Keratinocyte (primary cell): Measurements from ENCODE around the gene BMP7. TPM values are rescaled to one million over a fixed set of nuclear protein-coding genes. Genes with fewer than 3 reads are reported as not detected.

ENCODE experiments used
- DNase-seq: peaks from one replicate; pipeline ENCODE4 v3.0.0-alpha.2; 2011; ENCODE audit warnings: low read depth, missing footprints, low spot score
- FAIRE-seq: peaks from 2 replicates; lab custom pipeline; 2011; peaks lifted over from hg19 to GRCh38; lab: Jason Lieb, UNC
- H2AFZ ChIP-seq: 2 replicates; pipeline ENCODE4 v1.6.0; 2012; ENCODE audit warnings: low read length, control low read depth, inconsistent platforms; ENCODE audit not compliant: control insufficient read depth
- H3K27ac ChIP-seq: 2 replicates; pipeline ENCODE4 v1.5.1; 2011; ENCODE audit warnings: low read length; ENCODE audit not compliant: control insufficient read depth, insufficient read depth
- H3K27me3 ChIP-seq: 3 replicates; pipeline ENCODE4 v1.6.0; 2011; ENCODE audit warnings: low read length; ENCODE audit not compliant: control insufficient read depth, insufficient read depth; ENCODE audit errors: extremely low read depth
- H3K36me3 ChIP-seq, 2 experiments: 2 replicates in 1 of 2; 3 replicates in 1 of 2; pipeline ENCODE4 v1.5.1; 2011; ENCODE audit warnings: low read length in 2 of 2, mild to moderate bottlenecking in 1 of 2; ENCODE audit not compliant: control insufficient read depth in 2 of 2, insufficient read depth in 2 of 2; ENCODE audit errors: extremely low read depth in 1 of 2
- H3K4me1 ChIP-seq: 3 replicates; pipeline ENCODE4 v1.5.1; 2011; ENCODE audit warnings: low read length; ENCODE audit not compliant: control insufficient read depth, insufficient read depth; ENCODE audit errors: extremely low read depth
- H3K4me2 ChIP-seq: 3 replicates; pipeline ENCODE4 v1.6.0; 2011; ENCODE audit warnings: low read depth, low read length; ENCODE audit not compliant: control insufficient read depth, insufficient read depth; ENCODE audit errors: extremely low read depth
- H3K4me3 ChIP-seq, 3 experiments: fragments of 200-600 bp in 1 of 3; sonication (generic) in 1 of 3; 2 replicates in 2 of 3; 3 replicates in 1 of 3; pipeline ENCODE4 v1.5.1; 2011 to 2016; ENCODE audit warnings: low read length in 3 of 3, mild to moderate bottlenecking in 3 of 3, control low read depth in 2 of 3, inconsistent platforms in 1 of 3, low read depth in 1 of 3, mixed read lengths in 1 of 3, mixed run types in 1 of 3, moderate library complexity in 1 of 3; ENCODE audit not compliant: control insufficient read depth in 2 of 3, insufficient read depth in 2 of 3; ENCODE audit errors: extremely low read depth in 1 of 3
- H3K79me2 ChIP-seq: 2 replicates; pipeline ENCODE4 v1.6.0; 2012; ENCODE audit warnings: low read length; ENCODE audit not compliant: control insufficient read depth, insufficient read depth
- H3K9ac ChIP-seq: 3 replicates; pipeline ENCODE4 v1.6.0; 2011; ENCODE audit warnings: low read length; ENCODE audit not compliant: control insufficient read depth, insufficient read depth; ENCODE audit errors: extremely low read depth
- H3K9me1 ChIP-seq: 3 replicates; pipeline ENCODE4 v1.6.0; 2011; ENCODE audit warnings: low read length; ENCODE audit not compliant: control insufficient read depth, insufficient read depth; ENCODE audit errors: extremely low read depth
- H3K9me3 ChIP-seq: 2 replicates; pipeline ENCODE4 v1.5.1; 2012; ENCODE audit warnings: low read depth, low read length; ENCODE audit not compliant: control insufficient read depth
- H4K20me1 ChIP-seq: 3 replicates; pipeline ENCODE4 v1.6.0; 2011; ENCODE audit warnings: low read length; ENCODE audit not compliant: control insufficient read depth, insufficient read depth; ENCODE audit errors: extremely low read depth
- EZH2 ChIP-seq: IDR thresholded peaks from one replicate; pipeline ENCODE4 v1.6.1; 2012; ENCODE audit warnings: inconsistent platforms, mild to moderate bottlenecking, low read length, moderate library complexity
- dilution Hi-C: fragments of 300-500 bp; cut with MboI; formaldehyde crosslinking; loops from one replicate; pipeline ENCODE4 v1.7.0; 2020; ENCODE audit warnings: low sequenced_read_pairs; ENCODE audit not compliant: extremely low pct_ligation_motif_present
- polyA plus RNA-seq, 5 experiments: library from polyadenylated mRNA; depleted of rRNA in 3 of 5; stranded (reverse) in 3 of 5; stranded (forward) in 1 of 5; unstranded in 1 of 5; fragments of >200 nt; gene quantifications; 1 replicate in 1 of 5; 2 replicates in 3 of 5; 3 replicates in 1 of 5; pipeline versions ENCODE4 v1.2.1 to v1.2.3, GENCODE V29; 2011 to 2012; ENCODE audit warnings: missing spikeins in 2 of 5, low read depth in 1 of 5, low replicate concordance in 1 of 5
- TF ChIP-seq, protein P1 (sequence below), 3 experiments: IDR thresholded peaks in 1 of 3; conservative IDR thresholded peaks in 1 of 3; optimal IDR thresholded peaks in 1 of 3; 2 replicates in 2 of 3; 3 replicates in 1 of 3; pipeline versions ENCODE3 to v1.5.1; 2011; ENCODE audit warnings: low read length in 3 of 3, mild to moderate bottlenecking in 3 of 3, moderate library complexity in 2 of 3, control low read depth in 1 of 3, inconsistent platforms in 1 of 3; ENCODE audit not compliant: insufficient read depth in 2 of 3; ENCODE audit errors: extremely low read depth in 1 of 3

BMP7 gene
- polyA plus RNA-seq, 1 donor (not counting 4 experiments of a cell fraction or from before 2014, with no cell fraction given), result 0.29 TPM

DNA sequence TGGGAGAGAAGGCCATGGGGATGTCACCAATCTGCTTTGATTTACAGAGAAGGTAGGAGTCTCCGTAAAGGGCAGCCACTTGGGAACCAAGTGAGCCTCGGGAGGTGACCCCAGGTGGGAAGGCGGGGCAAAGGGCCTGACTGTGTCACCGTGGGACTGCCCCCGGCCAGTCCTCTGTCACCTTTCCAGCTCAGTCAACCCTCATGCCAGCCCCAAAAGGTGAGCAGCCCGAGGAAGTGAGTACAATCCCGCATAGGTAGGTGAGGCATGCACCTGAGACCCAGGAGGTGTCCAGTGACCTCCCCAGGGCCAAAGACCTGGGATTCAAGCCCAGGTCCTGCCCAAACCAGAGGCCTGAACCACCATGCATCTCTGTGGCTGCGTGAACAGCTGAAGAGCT lies 36.2 kb downstream of the BMP7 start:
- no peaks in the 10 kb centered on the region for H3K4me1 ChIP-seq
- TF ChIP-seq EZH2, result no peak
- TF ChIP-seq, protein P1, sequence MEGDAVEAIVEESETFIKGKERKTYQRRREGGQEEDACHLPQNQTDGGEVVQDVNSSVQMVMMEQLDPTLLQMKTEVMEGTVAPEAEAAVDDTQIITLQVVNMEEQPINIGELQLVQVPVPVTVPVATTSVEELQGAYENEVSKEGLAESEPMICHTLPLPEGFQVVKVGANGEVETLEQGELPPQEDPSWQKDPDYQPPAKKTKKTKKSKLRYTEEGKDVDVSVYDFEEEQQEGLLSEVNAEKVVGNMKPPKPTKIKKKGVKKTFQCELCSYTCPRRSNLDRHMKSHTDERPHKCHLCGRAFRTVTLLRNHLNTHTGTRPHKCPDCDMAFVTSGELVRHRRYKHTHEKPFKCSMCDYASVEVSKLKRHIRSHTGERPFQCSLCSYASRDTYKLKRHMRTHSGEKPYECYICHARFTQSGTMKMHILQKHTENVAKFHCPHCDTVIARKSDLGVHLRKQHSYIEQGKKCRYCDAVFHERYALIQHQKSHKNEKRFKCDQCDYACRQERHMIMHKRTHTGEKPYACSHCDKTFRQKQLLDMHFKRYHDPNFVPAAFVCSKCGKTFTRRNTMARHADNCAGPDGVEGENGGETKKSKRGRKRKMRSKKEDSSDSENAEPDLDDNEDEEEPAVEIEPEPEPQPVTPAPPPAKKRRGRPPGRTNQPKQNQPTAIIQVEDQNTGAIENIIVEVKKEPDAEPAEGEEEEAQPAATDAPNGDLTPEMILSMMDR (optimal IDR thresholded peaks at IDR 0.05 in 1 of 3, IDR thresholded peaks at IDR 0.05 in 1 of 3, conservative IDR thresholded peaks at IDR 0.05 in 1 of 3; ENCODE audit: extremely low read depth in 1 of 3, insufficient read depth in 2 of 3, low read length in 3 of 3), result no peak
- no peak overlapping the region for H3K27ac ChIP-seq
- H3K9me1 ChIP-seq, result no peaks in the 10 kb centered on the region
- H4K20me1 ChIP-seq, result no peaks in the 10 kb centered on the region
- no peaks in the 10 kb centered on the region for H3K79me2 ChIP-seq
- no peak for FAIRE-seq
- H3K4me3 ChIP-seq, result no peak overlapping the region
- no peak overlapping the region for H3K9ac ChIP-seq
- H3K27me3 ChIP-seq, result peaks cover 50% of the 10 kb centered on the region
- H3K4me2 ChIP-seq, result no peak overlapping the region
- no peak overlapping the region for H2AFZ ChIP-seq
- H3K36me3 ChIP-seq, result no peaks in the 10 kb centered on the region
- no peaks in the 10 kb centered on the region for H3K9me3 ChIP-seq
- DNase-seq, result no peak
- dilution Hi-C loops, result no loop called here

DNA sequence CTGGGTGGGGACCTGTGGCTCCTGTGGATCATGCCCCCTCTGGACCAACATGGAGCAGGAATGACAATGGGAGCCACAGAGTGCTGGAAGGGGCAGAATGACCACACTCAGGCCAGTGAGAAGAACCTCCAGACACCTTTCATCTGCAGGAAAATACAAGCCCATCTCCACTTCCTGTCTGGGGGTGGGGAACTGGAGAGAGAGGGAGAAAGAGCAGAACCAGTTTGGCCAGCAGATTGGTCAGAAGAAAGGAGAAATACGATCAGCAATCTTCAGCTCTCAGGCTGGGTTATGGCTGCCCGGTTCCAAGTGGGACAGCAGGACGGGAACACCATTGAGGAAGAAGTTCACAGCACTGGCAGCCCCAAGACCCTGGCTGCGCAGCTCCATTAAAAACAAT lies 37.0 kb downstream of the BMP7 start:
- no peaks in the 10 kb centered on the region for H3K9me3 ChIP-seq
- H3K27ac ChIP-seq, result no peak overlapping the region
- no peak overlapping the region for H3K4me2 ChIP-seq
- no peaks in the 10 kb centered on the region for H3K36me3 ChIP-seq
- H3K4me3 ChIP-seq, result no peak overlapping the region
- no peaks in the 10 kb centered on the region for H3K9me1 ChIP-seq
- peaks cover 51% of the 10 kb centered on the region for H3K27me3 ChIP-seq
- DNase-seq (no peak), FAIRE-seq (no peak)
- H2AFZ ChIP-seq, result no peak overlapping the region
- no peaks in the 10 kb centered on the region for H3K4me1 ChIP-seq
- no peaks in the 10 kb centered on the region for H4K20me1 ChIP-seq
- TF ChIP-seq, protein P1 (optimal IDR thresholded peaks at IDR 0.05 in 1 of 3, IDR thresholded peaks at IDR 0.05 in 1 of 3, conservative IDR thresholded peaks at IDR 0.05 in 1 of 3; ENCODE audit: extremely low read depth in 1 of 3, insufficient read depth in 2 of 3, low read length in 3 of 3), result no peak
- TF ChIP-seq EZH2, result no peak
- no peak overlapping the region for H3K9ac ChIP-seq
- no peaks in the 10 kb centered on the region for H3K79me2 ChIP-seq
- dilution Hi-C loops, result no loop called here
